ENCODE results near the gene PTH1R.
"Not testable (repeated sequence)": the region's sequence is repeated elsewhere in the genome, so short reads cannot be mapped to it uniquely, and the experiment has no call there.

Gene PTH1R

DNA sequence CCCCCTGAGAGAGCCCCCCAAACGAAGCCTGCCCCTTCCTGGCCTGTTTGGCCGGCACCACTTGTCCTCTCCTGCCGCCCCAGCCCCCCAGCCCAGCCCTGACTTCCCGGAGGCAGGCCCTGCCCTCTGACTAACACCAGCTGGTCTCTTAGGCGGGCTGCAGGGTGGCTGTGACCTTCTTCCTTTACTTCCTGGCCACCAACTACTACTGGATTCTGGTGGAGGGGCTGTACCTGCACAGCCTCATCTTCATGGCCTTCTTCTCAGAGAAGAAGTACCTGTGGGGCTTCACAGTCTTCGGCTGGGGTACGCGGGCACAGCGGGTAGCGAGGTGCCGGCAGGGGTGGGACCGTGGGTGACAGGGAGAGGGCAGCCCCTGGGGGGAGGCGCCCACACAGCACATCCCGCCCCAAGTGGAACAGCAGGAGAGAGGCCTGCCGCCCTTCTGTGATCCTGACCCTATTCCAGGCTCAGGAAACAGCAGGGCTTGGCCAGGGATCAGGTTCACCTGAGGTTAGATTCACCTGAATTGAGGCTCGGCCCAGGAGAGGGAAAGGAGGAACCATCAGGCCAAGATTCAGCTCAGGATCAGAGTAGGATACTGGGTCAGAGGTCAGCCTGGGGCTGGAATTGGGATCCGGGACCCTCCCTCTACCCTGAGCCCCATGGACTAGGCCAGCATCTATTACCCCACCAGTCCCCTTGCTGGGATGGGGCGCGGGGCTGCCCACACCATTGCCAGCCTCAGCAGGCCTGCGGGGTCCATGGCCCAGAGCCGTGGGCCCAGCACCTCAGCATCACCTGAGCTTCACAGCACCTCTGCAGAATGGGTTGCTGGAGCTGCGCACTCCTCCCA lies 21.9 kb downstream of the PTH1R start:
- no peak for DNase-seq (ENCODE audit: low read depth)

DNA sequence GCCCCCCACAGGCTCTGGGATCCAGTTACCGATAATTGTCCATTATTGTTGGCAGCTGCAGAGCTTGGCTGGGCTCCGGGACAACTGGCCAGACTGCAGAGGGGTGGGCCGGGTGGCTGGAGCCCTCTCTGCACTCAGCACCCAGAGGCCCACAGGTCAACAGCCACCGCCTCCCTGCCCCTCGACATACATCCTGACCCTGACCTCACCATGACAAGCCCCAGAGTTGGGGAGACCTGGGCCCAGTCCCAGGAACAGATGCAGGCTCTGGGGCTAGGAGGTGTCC lies 22.4 kb downstream of the PTH1R start:
- DNase-seq (ENCODE audit: low read depth): no peak

- DNase-seq (ENCODE audit: low read depth): no peak
Observed at GRCh38 chr3:46900356-46900755, 22.8 kb downstream of the PTH1R start.

DNA sequence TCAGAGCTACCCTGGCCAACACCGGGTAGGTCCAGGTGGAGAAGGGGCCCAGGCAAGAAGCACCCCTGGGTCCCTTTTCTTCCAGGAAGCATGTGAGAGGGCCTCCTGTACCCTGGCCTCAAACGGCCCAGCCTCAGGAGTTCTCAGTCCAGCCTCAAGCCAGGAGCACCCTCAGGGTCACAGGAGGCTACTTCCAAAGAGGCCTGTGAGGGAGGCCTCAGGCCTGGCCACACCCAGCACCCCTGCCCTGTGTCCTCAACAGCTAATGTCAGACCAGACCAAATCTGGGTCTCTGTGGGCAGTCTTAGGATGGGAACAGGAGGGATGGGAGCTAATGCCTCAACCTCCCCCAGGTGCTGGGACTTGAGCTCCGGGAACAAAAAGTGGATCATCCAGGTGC lies 23.5 kb downstream of the PTH1R start:
- DNase-seq (ENCODE audit: low read depth): no peak

DNA sequence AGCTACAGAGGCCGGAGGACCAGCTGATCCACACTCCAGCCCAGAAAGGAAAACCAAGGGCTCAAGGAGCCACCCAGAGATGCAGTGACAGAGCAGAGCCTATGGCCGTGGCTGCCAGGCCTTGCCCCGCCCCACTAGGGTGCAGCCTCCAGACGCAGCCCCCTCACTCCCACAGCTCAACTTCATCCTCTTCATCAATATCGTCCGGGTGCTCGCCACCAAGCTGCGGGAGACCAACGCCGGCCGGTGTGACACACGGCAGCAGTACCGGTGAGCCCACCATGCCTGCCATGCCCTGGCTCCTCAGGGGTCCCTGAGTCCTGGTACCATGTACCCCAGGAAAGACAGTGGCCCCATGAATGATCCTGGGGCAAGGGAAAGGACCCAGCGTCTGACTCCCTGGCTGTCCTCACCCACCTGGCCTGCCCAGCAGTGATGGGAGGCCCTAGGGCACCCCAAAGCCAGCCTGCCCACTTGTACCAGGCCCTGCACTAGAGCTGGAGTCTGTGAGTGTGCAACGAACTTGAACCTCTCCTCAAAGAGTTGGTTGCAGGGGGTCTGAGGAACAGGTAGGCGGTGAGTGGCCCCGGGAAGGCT lies 24.2 kb downstream of the PTH1R start:
- DNase-seq (ENCODE audit: low read depth): no peak

DNA sequence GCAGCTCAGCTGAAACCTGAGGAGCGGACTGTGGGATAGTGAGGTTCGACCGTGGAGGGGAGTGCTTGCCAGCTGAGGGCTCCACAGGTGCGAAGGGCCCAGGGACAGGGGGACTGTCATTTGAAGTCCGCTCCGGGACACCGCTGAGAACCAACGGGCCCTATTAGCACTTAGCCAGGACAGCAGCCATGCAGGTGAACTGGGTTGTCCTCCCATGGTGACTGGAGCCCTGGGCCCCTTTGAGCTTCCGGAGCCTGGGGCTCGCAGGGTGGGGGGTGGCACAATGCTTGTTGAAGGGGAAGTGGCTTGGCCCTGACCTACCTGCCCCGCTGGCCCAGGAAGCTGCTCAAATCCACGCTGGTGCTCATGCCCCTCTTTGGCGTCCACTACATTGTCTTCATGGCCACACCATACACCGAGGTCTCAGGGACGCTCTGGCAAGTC lies 24.7 kb downstream of the PTH1R start:
- DNase-seq (ENCODE audit: low read depth): no peak

- no peak for DNase-seq (ENCODE audit: low read depth)
Observed at GRCh38 chr3:46903341-46904302, 26.1 kb downstream of the PTH1R start.

GRCh38 chr3:46904303-46905212 lies 27.0 kb downstream of the PTH1R start:
- no peak for DNase-seq (ENCODE audit: low read depth)

GRCh38 chr3:46905213-46905560 lies 27.7 kb downstream of the PTH1R start:
- no peak for DNase-seq (ENCODE audit: low read depth)

- no peak for DNase-seq (ENCODE audit: low read depth)
Observed at GRCh38 chr3:46905661-46906451, 28.3 kb downstream of the PTH1R start.

DNA sequence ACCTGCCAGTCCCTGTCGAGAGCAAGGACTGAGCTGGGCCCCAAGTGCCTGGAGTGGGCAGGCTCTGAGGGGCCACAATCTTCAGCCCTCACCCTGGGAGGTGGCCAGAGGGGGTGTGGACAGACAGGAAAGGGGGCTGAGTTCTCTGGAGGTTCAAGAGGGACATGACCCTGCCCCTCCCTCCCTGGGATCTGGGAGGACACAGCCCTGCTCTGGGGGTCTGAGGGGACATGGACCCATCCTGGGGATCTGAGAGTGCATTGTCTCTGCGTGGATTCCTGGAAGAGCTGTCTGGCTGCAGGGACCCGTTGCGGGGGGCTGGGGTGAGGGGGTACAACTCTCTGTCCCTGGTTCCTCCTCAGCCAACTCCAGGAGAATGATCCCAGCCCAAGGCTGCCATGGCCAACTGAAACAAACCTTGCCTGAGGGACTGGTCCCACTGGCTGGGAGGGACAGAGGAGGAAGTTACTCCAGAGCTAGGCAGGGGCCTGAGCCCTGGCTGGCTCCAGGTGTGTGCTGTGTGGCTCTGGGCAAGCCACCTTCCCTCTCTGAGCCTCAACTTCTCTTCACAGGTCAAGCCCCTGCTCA lies 29.0 kb downstream of the PTH1R start:
- DNase-seq (ENCODE audit: low read depth): no peak

GRCh38 chr3:46907271-46907670 lies 29.8 kb downstream of the PTH1R start:
- DNase-seq (ENCODE audit: low read depth): no peak

DNA sequence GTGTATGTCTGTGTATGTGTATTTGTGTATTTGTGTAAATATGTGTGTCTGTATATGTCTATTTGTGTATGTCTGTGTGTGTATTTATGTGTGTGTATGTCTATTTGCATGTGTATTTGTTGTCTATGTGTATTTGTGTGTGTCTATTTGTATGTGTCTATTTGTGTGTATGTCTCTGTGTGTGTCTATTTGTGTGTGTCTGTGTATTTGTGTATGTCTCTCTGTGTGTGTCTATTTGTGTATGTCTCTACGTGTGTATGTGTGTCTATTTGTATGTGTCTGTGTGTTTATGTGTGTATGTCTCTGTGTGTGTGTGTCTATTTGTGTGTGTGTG lies 30.4 kb downstream of the PTH1R start:
- no peak for DNase-seq (ENCODE audit: low read depth)

DNA sequence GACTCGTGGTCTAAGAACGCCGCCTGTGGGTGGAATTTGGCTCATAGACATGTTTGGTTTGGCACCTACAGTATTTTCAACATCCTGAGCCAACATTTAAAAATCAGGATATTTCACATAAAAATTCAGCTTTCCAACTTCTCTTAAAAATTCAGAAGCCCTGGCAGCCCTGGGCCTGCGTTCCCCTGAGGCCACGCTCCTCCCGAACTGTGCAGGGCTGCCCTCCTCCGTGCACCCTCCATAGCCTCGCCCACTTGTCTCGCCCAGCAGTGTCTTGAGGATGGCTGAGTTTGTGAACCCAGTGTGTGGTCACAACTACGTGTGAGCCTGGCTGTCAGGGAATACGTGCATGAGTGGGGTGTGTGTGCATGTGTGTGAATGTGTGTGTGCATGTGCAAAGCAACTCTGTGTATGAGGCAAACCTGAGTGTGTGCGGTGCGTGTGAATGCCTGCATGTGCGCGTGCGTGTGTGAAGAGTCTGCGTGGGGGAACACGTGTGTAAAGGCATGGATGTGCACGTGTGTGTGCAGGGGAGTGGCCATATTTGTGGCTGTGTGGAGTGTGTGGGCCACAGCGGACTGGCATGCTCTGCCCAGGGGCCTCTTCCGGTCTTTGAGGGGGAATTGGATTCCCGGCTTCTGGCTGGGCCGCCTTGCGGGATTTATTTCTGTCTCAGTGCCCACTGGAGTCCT lies 30.9 kb downstream of the PTH1R start:
- DNase-seq (ENCODE audit: low read depth): no peak

DNA sequence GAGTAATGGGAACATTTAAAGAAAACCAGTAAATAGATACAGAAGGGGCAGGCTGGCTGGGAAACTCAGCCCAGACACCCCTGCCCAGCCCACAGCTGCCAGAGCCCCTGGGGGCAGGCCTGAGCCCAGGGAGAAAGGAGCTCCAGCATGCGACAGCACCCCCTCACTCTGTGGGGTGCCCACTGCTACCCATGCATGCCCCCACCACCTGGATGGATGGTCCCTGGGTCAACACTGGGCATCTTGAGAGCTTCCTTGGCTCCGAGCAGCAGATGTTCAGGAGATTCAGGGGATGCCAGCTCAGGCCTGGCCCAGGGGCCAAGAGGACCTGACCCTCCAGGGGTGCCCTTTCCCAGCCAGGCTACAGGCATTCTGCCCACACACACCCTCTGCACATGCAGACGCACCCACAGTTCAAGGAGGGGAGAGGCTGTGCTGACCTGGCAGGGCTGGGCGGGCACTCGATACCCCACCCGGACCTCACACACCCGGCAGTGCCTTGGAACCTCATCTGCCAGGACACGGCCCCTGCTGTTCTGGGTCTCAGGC lies 31.5 kb downstream of the PTH1R start:
- DNase-seq (ENCODE audit: low read depth): no peak

DNA sequence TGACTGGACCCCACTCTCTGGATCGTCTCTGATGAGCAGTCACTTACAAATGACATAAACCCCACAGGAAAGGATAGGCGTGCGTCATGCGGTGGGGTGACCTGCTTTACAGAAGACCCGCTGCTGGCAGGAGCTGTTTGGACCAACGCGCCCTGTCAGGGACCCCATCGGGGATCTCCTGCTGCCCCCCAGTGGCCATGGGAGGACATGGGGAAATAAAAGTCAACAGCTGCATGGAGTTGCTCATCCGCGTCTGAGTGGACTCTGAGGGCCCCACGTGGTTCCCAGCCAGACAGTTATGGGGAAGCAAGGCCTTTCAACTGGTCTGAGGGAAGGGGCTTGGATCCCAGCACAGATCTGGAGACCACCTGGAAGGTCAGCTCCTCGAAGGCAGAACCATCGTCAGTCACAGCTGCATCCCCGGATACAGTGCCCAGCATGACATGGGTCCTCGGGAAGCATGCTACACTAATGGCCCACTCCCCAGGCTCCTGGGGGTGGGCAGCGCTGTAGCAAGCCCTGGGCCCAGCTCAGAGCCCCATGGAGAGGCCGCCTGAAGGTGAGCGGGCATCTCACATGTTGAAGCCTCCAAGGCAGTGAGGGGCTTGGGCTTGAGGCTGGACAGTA lies 32.1 kb downstream of the PTH1R start:
- DNase-seq (ENCODE audit: low read depth): peak; percentile 52

DNA sequence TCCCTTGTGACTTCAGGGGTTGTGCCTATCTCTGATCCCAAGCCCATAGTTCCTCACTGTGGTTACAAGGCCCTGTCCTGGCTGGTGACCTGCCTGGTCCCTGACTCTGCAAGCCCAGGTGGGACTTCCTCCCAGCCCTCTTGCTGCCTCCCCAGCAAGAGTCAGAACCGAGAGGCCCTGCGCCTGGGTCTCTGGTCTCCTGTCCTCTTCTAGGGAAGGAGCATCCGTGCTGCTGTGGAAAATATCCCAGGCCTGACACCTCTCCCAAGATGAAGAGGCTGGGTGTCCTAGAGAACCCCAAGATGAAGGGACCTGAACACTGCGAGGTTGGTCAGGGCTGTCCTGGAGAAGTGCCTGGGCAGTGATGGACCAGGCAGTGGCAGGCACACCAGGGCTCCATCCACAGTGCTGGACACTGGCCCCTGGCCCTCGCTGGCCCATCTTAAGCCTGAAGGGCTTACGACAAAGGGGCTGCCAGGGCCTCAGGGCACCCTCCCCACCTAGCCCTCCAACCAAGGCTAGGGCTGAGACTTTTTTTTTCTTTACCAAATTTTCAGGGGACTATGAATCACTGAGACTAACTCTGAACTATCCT lies 32.7 kb downstream of the PTH1R start:
- DNase-seq (ENCODE audit: low read depth): no peak

- DNase-seq (ENCODE audit: low read depth): not testable (repeated sequence)
Observed at GRCh38 chr3:46910914-46911313, 33.4 kb downstream of the PTH1R start.

GRCh38 chr3:46912986-46913385 lies 35.5 kb downstream of the PTH1R start:
- DNase-seq (ENCODE audit: low read depth): no peak

Measured in stimulated activated CD8-positive, alpha-beta memory T cell treated with anti-CD3 and anti-CD28 coated beads, Interleukin-15, amount 100 ng/mL, for 24 hours (primary cell).